Breast epithelium (tissue), 3 donors: ENCODE data around the gene NTSR1.

Experiments used
- POLR2A ChIP-seq: fragments of 450-650 bp; IDR thresholded peaks from one replicate; pipeline ENCODE4 v1.6.1; 2016; ENCODE audit warnings: antibody characterized with exemption, mild to moderate bottlenecking, moderate library complexity
- POLR2AphosphoS5 ChIP-seq, 3 donors: sonication (generic); formaldehyde crosslinking; IDR thresholded peaks; one replicate each; pipeline ENCODE4 v1.6.1; 2017; ENCODE audit warnings: antibody characterized with exemption in 3 of 3
- TF ChIP-seq, protein P1 (sequence below), 3 donors: fragments of 450-650 bp; IDR thresholded peaks; one replicate each; pipeline ENCODE4 v1.5.1; 2016 to 2017; ENCODE audit warnings: antibody characterized with exemption in 3 of 3, mild to moderate bottlenecking in 3 of 3, moderate library complexity in 3 of 3

DNA sequence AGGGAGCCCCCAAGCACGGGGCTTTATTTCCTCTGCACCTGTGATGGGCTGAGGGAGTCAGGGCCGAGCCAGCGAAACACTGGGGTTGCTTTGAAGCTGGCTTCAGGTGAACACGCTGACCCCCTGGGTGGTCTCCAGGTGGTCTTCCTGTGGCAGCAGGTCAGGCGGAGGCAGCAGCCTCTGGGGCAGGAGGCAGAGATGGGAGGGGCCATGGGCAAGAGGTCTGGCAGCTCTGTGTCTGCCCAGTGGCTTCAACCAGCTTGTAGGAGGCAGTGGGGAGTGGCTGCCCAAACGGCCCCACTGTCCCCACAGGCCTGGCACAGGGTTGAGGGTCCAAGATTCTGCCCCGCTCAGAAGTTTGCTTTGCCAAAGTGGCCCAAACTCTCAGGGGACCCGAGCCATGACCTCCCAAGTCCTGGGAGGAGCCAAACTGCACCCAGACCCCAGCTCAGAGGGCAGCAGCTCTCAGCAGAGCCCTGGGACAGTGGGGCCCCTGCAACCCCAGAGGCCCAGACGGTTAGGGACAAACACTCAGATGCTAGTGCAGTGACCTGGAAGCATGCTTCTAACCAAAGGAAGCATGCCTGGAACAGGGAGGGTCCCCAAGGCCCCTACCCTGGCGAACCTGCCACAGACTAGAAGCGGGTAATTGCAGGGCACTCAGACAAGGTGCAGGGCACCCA, 15.3 kb downstream of the NTSR1 start:
- TF ChIP-seq POLR2A (no peak), POLR2AphosphoS5 (IDR thresholded peaks at IDR 0.05) (no peak)
- TF ChIP-seq, protein P1, sequence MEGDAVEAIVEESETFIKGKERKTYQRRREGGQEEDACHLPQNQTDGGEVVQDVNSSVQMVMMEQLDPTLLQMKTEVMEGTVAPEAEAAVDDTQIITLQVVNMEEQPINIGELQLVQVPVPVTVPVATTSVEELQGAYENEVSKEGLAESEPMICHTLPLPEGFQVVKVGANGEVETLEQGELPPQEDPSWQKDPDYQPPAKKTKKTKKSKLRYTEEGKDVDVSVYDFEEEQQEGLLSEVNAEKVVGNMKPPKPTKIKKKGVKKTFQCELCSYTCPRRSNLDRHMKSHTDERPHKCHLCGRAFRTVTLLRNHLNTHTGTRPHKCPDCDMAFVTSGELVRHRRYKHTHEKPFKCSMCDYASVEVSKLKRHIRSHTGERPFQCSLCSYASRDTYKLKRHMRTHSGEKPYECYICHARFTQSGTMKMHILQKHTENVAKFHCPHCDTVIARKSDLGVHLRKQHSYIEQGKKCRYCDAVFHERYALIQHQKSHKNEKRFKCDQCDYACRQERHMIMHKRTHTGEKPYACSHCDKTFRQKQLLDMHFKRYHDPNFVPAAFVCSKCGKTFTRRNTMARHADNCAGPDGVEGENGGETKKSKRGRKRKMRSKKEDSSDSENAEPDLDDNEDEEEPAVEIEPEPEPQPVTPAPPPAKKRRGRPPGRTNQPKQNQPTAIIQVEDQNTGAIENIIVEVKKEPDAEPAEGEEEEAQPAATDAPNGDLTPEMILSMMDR (IDR thresholded peaks at IDR 0.05), result no peak
